DMS79 treated with DMSO at 0.1 percent for 48 hours (cell line): Measurements from ENCODE around the gene PPTC7.
"Not testable (repeated sequence)": the region's sequence is repeated elsewhere in the genome, so short reads cannot be mapped to it uniquely, and the experiment has no call there.

Experiments
- DNase-seq: peaks from one replicate; lab custom pipeline; 2025; lab: John Stamatoyannopoulos, UW

The PPTC7 gene

DNA sequence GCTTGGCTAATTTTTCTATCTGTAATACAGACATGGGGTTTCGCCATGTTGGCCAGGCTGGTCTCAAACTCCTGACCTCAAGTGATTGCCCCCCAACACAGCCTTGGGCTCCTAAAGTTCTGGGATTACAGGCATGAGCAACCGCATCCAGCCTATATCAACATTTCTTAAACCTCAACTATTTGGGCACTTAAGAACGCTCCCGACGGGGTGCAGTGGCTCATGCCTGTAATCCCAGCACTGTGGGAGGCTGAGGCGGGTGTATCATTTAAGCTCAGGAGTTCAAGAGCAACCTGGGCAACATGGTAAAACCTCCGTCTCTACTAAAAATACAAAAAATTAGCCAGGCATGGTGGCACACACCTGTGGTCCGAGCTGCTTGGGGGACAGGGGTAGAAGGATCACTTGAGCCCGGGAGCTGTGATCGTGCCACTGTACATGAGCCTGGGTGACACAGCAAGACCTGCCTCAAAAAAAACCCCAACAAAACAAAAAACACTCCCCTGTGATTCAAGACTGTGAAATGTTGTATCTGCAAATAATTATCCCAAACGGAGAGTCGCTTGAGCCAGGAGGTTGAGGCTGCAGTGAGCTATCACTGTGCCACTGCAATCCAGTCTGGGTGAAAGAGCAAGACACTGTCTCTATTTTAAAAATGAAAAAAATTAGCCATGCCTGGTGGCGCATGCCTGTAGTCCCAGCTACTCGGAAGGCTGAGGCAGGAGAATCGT lies 21.5 kb downstream of the PPTC7 start:
- no peak for DNase-seq

DNA sequence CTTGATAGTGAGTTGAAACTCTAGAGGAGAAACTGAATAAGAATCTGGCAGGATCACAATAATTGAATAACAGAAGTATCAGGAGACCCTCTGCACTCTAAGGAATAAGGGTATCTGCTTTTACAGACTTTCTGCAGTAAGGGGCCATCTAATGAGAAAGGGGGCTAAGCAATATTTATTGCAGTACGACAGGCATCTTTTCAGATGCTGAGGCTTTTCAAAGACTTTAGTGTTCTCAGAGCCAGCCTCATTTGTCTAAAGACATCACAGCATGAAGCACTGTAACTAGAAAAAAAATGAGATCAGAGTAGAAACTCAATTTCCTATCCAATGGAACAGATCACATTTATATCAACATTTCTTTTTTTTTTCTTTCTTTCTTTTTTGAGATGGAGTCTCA lies 22.2 kb downstream of the PPTC7 start:
- no peak for DNase-seq

DNA sequence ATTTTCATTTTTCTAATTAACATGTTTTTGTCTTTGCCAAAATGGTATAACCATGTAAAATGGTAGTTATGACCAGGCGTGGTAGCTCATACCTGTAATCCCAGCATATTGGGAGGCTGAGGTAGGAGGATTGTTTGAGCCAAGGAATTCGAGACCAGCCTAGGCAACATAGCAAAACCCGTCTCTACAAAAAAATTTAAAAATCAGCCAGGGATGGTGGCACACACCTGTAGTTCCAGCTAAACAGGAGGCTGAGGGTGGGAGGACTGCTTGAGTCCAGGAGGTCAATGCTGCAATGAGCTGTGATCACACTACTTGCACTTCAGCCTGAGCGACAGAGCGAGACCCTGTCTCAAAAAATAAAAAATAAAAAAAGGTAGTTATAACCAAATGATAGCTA lies 23.1 kb downstream of the PPTC7 start:
- DNase-seq, result no peak

- DNase-seq, result not testable (repeated sequence)
These were observed 24.2 kb downstream of the PPTC7 start for GRCh38 chr12:110558945-110559344.

DNA sequence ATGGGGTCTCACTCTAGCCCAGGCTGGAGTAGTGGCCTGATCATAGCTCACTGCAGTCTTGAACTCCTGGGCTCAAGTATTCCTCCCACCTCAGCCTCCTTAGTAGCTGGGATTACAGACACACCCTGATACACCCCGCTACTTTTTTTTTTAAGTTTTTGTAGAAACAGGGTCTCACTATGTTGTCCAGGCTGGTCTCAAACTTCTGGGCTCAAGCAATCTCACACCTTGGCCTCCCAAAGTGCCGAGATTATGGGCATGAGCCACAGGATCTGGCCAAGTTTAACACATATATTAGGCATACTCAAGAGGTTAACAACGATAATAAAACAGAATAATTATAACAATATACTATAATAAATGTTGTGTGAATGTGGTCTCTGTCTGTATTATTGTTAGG lies 25.8 kb downstream of the PPTC7 start:
- no peak for DNase-seq

- no peak for DNase-seq
These were observed 26.4 kb downstream of the PPTC7 start for GRCh38 chr12:110556705-110557104.

- no peak for DNase-seq
These were observed 27.3 kb downstream of the PPTC7 start for GRCh38 chr12:110555577-110556406.

DNA sequence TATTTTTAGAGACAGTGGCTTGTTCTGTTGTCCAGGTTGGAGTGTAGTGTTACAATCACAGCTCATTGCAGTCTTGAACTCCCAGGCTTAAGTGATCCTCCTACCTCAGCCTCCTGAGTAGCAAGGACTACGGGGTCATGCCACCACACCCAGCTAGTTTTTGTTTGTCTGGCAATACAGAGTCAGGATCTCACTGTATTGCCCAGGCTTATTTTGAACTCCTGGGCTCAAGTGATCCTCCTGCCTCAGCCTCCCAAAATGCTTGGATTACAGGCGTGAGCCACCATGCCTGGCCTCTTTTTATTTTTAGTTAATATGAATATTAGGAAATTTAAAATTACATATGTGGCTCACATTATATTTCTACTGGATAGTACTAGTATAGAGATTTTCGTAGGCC lies 28.9 kb downstream of the PPTC7 start:
- DNase-seq, result no peak

- DNase-seq, result no peak
These were observed 32.1 kb downstream of the PPTC7 start for GRCh38 chr12:110550981-110551380.

DNA sequence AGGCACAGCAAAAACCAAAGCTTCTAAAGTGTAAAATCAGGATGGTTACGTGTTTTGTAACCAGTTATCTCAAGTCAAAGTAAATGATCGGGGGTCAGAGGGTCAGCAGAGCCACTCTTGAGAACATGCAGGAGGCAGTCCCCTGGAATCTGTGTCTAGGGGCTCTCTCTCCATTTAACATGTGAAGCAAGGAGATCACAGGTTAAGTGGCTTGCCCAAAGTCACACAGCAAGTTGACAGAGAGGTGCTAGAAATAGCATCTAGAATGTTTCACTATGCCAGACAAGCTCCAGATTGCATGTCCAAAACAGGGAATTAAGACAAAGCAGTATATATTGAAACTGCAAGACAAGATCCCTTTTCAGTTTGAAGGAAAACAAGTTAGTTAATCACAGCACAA lies 33.4 kb downstream of the PPTC7 start:
- DNase-seq, result no peak

GRCh38 chr12:110548678-110549077 lies 34.4 kb downstream of the PPTC7 start:
- DNase-seq, result no peak

DNA sequence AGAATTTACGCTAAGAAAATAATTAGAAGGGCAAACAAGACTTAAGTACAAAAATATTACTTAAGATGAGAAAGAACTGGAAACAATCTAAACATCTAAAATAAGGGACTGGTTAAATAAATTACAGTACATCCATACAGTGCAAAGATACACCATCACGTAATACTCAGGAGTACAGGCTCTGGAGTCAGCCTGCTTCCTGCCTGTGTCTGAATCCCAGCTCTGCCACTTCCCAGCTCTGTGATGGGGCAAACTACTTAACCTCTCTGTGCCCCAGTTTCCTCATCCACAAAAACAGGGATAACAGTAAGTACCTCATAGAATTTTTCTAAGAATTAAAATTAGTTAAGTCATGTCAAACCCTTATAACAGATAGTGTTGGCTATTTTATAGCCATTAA lies 36.0 kb downstream of the PPTC7 start:
- DNase-seq, result no peak

- no peak for DNase-seq
These were observed 36.8 kb downstream of the PPTC7 start for GRCh38 chr12:110546339-110546738.

- DNase-seq, result no peak
These were observed 37.3 kb downstream of the PPTC7 start for GRCh38 chr12:110545812-110546211.

- not testable (repeated sequence) for DNase-seq
These were observed 37.9 kb downstream of the PPTC7 start for GRCh38 chr12:110545259-110545658.

- no peak for DNase-seq
These were observed 39.2 kb downstream of the PPTC7 start for GRCh38 chr12:110543965-110544364.

GRCh38 chr12:110543252-110543959 lies 39.7 kb downstream of the PPTC7 start:
- DNase-seq, result peak; percentile 15

- DNase-seq, result no peak
These were observed 43.1 kb downstream of the PPTC7 start for GRCh38 chr12:110540048-110540447.

DNA sequence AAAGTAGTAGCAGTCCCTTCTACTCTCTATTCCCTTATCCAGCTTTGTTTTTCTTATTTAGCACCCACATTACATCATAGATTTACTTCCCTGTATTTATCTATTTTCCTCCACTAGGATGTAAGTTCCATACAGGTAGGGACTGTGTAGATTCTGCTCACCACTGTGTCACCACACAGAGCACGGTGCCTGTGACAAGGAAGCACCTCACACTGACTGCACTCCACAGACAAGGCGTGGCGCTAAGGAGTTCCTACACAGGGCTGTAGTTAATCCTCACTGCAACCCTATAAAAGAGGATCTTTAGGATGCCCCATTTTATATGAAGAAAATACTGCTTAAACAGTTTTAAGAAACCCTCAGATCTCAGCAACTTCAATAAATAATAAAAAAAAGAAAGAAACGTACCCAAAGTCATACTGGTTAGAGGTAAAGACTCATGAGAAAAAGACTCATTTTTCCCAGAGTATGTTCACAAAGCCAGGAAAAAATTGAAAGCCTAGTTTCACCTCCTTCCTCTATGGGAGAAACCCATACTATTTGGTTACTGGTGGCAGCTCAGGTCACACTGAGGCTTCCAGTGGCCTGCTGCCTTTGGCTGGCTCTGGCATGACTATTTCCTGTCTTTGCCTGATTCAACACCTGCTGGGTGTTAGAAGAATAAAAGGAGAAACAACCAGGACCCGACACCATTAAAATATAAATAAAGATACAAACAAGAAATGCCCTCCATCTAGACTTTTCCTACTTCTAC lies 44.1 kb downstream of the PPTC7 start:
- DNase-seq, result no peak

DNA sequence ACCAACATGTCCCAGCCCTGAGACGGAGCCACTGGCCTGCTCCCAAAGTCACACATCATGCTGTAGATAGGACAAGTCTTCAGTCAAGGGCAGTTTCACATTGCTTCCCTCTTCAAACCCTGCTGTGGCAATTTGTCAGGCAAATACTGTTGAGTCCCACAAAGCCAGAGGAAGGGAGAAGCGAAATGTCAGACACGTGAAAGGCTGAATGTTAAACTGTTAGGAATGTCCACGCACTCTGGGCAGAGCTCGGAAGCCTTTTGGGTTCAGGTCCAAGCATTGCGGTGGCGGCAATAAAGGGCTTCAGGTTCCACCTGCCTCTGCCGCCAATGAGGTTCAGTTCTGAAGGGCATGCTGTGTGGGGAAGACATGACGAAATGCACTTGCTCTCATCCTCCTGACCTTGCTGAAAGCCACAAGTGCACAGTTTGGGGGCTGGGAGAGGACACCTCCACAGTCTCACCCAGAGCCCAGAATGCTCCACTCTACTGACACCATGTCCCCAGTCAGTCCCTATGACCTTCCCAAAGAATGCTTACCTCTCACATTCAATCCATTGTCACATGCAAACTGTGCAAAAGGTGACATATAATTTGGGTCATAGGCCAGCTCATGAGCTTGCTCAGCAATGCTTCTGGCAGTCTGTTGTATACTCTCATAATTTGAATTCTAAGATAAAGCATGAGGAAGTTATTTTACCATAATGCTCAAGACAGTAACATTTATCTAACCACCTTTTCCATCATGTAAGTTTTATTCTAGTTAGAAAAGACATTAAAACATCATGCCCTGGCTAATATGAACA lies 45.3 kb downstream of the PPTC7 start:
- peak; percentile 75 for DNase-seq
